Nephron (organoid): ENCODE results near the gene KBTBD13.

ENCODE experiments used
- H3K27ac Mint-ChIP-seq, 3 experiments: 2 replicates each; pipeline ENCODE4 v1.8.0; 2020; ENCODE audit warnings: mixed read lengths in 3 of 3, mild to moderate bottlenecking in 2 of 3, moderate library complexity in 1 of 3
- H3K27me3 Mint-ChIP-seq: 2 replicates; pipeline ENCODE4 v1.8.0; 2021; ENCODE audit warnings: low read depth, mild to moderate bottlenecking, moderate library complexity, mixed read lengths
- H3K36me3 Mint-ChIP-seq: 2 replicates; pipeline ENCODE4 v1.8.0; 2020; ENCODE audit warnings: low read depth, mixed read lengths
- H3K4me1 Mint-ChIP-seq: 2 replicates; pipeline ENCODE4 v1.8.0; 2020; ENCODE audit warnings: mixed read lengths
- H3K4me3 Mint-ChIP-seq, 3 experiments: 2 replicates each; pipeline ENCODE4 v1.8.0; 2020; ENCODE audit warnings: mild to moderate bottlenecking in 3 of 3, mixed read lengths in 3 of 3, moderate library complexity in 2 of 3
- H3K9me3 Mint-ChIP-seq: 2 replicates; pipeline ENCODE4 v1.8.0; 2020; ENCODE audit warnings: mixed read lengths
- TF ChIP-seq, protein P1 (sequence below), 3 experiments: fragments of 200-600 bp; sonication (generic); IDR thresholded peaks; one replicate each; pipeline ENCODE4 v1.5.0; 2021; ENCODE audit warnings: antibody characterized with exemption in 3 of 3; ENCODE audit not compliant: unreplicated experiment in 3 of 3

The KBTBD13 gene

DNA sequence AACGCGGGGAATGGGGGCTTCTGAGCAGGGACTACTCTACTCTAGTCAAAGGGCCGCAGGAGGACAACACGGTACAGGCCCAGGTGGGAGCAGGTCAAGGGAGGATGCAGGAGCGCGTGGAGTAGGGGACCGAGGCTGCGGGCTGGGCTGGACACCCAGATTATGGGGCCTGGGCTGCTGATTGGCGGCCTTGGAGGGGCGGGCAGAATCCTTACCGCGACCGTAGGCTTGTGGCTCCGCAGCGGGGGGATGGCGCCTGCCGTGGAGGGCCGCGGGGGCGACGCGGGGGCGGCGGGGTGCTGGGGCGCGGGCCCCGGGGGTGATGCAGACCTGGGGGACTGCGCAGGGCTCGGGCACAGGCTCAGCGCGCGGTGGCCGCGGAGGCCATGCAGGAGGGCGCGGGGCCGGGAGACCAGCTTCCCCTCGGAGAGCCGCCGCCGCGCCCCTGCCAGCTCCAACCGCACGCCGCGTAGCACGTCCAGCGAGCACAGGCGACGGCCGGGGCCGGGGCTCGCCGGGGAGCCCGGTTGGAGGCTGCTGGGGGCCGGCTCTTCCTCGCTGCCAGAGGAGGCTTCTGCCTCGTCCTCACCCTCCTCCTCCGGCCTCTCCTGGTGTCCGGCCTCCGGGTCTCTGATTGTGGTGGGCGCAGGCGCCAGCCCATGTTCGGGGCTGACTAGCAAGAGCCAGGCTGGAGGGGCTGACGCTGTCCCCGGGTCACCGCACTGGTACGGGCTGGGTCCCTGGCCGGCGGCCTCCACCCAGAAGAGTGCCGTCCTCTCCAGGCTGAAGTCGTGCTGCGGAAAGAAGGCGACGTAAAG lies 25.6 kb downstream of the KBTBD13 start:
- Mint-ChIP-seq H3K4me1 (no peaks in the 10 kb centered on the region), H3K9me3 (no peaks in the 10 kb centered on the region), H3K27ac (peak overlapping the region in 1 of 3 experiments; percentile 7), H3K4me3 (no peak overlapping the region), H3K27me3 (no peaks in the 10 kb centered on the region), H3K36me3 (peaks cover 49% of the 10 kb centered on the region)
- TF ChIP-seq, protein P1, sequence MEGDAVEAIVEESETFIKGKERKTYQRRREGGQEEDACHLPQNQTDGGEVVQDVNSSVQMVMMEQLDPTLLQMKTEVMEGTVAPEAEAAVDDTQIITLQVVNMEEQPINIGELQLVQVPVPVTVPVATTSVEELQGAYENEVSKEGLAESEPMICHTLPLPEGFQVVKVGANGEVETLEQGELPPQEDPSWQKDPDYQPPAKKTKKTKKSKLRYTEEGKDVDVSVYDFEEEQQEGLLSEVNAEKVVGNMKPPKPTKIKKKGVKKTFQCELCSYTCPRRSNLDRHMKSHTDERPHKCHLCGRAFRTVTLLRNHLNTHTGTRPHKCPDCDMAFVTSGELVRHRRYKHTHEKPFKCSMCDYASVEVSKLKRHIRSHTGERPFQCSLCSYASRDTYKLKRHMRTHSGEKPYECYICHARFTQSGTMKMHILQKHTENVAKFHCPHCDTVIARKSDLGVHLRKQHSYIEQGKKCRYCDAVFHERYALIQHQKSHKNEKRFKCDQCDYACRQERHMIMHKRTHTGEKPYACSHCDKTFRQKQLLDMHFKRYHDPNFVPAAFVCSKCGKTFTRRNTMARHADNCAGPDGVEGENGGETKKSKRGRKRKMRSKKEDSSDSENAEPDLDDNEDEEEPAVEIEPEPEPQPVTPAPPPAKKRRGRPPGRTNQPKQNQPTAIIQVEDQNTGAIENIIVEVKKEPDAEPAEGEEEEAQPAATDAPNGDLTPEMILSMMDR (IDR thresholded peaks at IDR 0.05; ENCODE audit: unreplicated experiment in 3 of 3) = peak in 1 of 3 experiments; percentile 26

DNA sequence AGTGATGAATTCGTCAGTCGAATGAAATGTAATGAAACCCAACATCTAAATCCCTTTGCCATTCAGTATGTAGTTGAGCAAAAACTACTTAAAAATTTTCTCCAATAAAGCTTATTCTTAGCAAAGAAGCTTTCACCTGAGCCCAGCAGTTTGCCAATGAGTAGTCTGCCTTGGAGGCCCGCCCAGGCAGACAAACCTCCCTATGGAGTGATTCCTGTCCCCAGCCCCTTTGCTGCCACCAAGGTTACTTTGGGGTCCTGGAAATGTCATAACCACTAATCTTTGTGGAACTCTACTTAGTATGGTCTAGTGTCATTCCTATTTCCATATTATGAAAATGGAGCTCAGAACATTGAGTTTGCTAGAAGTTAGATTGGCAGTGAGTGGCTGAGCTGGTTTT lies 26.4 kb downstream of the KBTBD13 start:
- Mint-ChIP-seq H3K27ac (no peak overlapping the region), H3K27me3 (no peaks in the 10 kb centered on the region), H3K4me1 (no peaks in the 10 kb centered on the region), H3K36me3 (peaks cover 45% of the 10 kb centered on the region), H3K9me3 (no peaks in the 10 kb centered on the region), H3K4me3 (no peak overlapping the region)
- TF ChIP-seq, protein P1 (IDR thresholded peaks at IDR 0.05; ENCODE audit: unreplicated experiment in 3 of 3) = no peak

DNA sequence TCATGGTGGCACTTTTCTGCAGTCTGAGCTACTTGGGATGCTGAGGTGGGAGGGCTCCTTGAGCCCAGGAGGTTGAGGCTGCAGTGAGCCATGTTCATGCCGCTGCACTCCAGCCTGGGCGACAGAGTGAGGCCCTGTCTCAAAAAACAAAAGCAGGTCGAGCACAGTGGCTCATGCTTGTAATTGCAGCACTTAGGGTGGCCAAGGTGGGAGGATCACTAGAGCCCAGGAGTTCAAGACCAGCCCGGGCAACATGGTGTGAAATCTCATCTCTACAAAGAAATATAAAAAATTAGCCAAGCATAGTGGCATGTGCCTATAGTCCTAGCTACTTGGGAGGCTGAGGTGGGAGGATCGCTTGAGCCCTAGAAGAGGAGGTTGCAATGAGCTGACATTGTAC lies 28.5 kb downstream of the KBTBD13 start:
- TF ChIP-seq, protein P1 (IDR thresholded peaks at IDR 0.05; ENCODE audit: unreplicated experiment in 3 of 3) = no peak
- no peak overlapping the region for H3K4me3 Mint-ChIP-seq
- peaks cover 44% of the 10 kb centered on the region for H3K36me3 Mint-ChIP-seq
- H3K9me3 Mint-ChIP-seq = no peaks in the 10 kb centered on the region
- H3K27ac Mint-ChIP-seq = no peak overlapping the region
- no peaks in the 10 kb centered on the region for H3K27me3 Mint-ChIP-seq
- H3K4me1 Mint-ChIP-seq = no peaks in the 10 kb centered on the region

DNA sequence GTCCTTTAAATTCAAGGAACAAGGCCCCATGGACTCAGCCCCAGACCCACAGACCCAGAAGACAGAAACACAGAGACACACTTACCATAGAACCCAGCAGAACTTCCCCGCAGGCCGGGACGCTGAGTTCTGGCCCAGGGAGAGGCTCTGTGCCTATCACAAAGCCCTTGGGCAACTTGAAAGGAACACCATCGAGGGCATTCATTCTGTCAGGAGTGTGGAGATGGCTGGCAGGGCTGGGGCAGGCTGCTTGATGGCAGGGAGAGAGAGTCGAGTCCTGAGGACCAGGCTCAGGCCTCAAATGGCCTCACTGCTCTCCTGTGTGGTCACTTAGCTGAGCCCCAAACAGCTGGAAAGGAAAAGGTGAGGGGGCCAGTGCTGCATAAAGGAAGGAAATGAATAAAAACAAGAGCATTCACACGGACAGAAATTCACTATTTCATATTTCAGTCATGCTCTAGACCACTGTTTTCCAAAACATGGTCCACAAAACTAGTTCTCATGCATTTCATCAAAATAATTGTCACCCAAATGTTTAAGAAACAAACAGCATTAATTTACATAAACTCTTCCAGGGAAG lies 29.6 kb downstream of the KBTBD13 start:
- H3K36me3 Mint-ChIP-seq = peaks cover 42% of the 10 kb centered on the region
- no peaks in the 10 kb centered on the region for H3K4me1 Mint-ChIP-seq
- no peaks in the 10 kb centered on the region for H3K27me3 Mint-ChIP-seq
- H3K9me3 Mint-ChIP-seq = no peaks in the 10 kb centered on the region
- no peak overlapping the region for H3K27ac Mint-ChIP-seq
- H3K4me3 Mint-ChIP-seq = no peak overlapping the region
- TF ChIP-seq, protein P1 (IDR thresholded peaks at IDR 0.05; ENCODE audit: unreplicated experiment in 3 of 3) = no peak

DNA sequence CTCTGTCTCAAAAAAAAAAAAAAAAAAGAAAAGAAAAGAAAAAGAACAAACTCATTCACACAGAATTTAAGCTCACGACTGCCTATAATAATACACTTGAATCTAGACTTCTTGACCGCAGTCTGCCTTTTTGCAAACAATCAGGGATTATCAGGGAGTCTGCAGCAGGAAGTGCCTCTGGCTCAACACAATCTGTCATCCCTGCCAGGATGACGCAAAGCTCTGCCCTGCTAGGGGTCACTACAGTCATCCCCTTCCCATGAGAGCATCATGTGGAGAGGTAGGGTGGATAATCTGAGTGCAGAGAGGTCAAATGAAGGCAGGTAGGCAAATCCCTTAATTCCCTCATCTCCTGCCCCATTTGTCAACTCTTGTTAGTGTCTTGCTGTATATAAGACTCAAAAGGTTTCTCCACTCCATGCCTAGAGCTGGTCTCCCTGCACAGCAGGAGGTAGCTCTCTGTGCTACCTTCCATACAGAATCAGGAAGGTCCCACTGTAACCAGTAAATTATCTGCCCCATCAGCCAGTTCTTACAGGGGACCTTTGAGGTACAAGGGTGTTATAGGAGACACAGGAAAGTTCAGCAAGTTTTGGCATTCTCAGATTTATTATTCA lies 34.2 kb downstream of the KBTBD13 start:
- Mint-ChIP-seq H3K9me3 (no peaks in the 10 kb centered on the region), H3K36me3 (peaks cover 53% of the 10 kb centered on the region), H3K4me3 (no peak overlapping the region), H3K27ac (no peak overlapping the region), H3K4me1 (peaks cover 13% of the 10 kb centered on the region), H3K27me3 (no peaks in the 10 kb centered on the region)
- TF ChIP-seq, protein P1 (IDR thresholded peaks at IDR 0.05; ENCODE audit: unreplicated experiment in 3 of 3) = no peak
